Mucosa of gallbladder (tissue), 1 donor: ENCODE data around the gene TRANK1. TPM values are rescaled to one million over a fixed set of nuclear protein-coding genes. Genes with fewer than 3 reads are reported as not detected.
"Not testable (repeated sequence)": the region's sequence is repeated elsewhere in the genome, so short reads cannot be mapped to it uniquely, and the experiment has no call there.

Source experiments
- DNase-seq: peaks from one replicate; pipeline ENCODE4 v3.0.0-alpha.2; 2020; ENCODE audit warnings: low spot score
- total RNA-seq: library from RNA; stranded (reverse); gene quantifications from one replicate; pipeline ENCODE4 v1.2.1, GENCODE V29; 2021
- donor health status: DM: no; HTN: no; CAD: no.

TRANK1 gene
- total RNA-seq = 44.2 TPM

DNA sequence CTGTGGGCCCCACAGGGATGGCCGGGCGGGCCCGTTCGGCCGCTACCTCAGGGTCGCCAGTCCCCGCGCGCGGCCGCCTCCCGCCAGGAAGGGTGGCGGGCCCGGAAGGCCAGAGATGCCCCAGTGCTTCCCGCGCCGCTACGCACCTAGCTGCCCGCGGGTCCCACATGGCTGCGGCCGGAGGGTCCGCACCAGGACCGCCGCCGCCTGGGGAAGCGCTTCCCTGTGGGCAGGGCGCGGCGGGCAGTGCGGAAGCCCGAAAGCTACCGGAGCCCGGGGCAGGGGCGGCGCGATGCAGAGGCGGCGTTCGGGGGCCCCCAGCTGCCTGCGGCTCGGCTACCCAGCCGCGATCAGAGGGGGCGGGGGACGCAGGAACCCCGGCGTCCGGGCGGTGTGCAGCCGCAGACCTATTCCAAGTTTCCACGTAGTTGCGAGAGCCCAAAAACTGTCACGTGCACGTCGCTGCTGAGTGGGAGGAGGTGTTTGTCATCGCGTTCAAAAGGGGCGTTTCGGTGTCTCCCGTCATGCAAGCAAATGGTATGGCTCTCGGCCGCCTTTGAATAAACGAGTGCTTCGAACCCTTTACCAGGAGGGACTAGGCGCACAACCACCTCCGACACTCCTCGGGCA, at the start of gene TRANK1:
Gene TRANK1 (minus strand): TSS at position 414 of the 630 bp plus-strand sequence. CDS start 245 bp downstream, at position 169.
- peak; percentile 68 for DNase-seq

DNA sequence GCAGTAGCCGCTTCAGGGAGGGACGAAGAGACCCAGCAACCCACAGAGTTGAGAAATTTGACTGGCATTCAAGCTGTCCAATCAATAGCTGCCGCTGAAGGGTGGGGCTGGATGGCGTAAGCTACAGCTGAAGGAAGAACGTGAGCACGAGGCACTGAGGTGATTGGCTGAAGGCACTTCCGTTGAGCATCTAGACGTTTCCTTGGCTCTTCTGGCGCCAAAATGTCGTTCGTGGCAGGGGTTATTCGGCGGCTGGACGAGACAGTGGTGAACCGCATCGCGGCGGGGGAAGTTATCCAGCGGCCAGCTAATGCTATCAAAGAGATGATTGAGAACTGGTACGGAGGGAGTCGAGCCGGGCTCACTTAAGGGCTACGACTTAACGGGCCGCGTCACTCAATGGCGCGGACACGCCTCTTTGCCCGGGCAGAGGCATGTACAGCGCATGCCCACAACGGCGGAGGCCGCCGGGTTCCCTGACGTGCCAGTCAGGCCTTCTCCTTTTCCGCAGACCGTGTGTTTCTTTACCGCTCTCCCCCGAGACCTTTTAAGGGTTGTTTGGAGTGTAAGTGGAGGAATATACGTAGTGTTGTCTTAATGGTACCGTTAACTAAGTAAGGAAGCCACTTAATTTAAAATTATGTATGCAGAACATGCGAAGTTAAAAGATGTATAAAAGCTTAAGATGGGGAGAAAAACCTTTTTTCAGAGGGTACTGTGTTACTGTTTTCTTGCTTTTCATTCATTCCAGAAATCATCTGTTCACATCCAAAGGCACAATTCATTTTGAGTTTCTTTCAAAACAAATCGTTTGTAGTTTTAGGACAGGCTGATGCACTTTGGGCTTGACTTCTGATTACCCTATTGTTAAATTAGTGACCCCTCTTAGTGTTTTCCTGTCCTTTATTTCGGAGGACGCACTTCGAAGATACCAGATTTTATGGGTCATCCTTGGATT, 48.8 kb upstream of the TRANK1 start, which contains the start of gene MLH1:
Gene MLH1 (plus strand): TSS at position 193 of the 958 bp plus-strand sequence. CDS start 30 bp downstream, at position 223.
- peak; percentile 100 for DNase-seq

DNA sequence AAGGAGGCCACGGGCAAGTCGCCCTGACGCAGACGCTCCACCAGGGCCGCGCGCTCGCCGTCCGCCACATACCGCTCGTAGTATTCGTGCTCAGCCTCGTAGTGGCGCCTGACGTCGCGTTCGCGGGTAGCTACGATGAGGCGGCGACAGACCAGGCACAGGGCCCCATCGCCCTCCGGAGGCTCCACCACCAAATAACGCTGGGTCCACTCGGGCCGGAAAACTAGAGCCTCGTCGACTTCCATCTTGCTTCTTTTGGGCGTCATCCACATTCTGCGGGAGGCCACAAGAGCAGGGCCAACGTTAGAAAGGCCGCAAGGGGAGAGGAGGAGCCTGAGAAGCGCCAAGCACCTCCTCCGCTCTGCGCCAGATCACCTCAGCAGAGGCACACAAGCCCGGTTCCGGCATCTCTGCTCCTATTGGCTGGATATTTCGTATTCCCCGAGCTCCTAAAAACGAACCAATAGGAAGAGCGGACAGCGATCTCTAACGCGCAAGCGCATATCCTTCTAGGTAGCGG, 48.0 kb upstream of the TRANK1 start, which contains the start of gene EPM2AIP1:
Gene EPM2AIP1 (minus strand): TSS at position 326 of the 520 bp plus-strand sequence. CDS start 54 bp downstream, at position 272.
- DNase-seq = no peak

DNA sequence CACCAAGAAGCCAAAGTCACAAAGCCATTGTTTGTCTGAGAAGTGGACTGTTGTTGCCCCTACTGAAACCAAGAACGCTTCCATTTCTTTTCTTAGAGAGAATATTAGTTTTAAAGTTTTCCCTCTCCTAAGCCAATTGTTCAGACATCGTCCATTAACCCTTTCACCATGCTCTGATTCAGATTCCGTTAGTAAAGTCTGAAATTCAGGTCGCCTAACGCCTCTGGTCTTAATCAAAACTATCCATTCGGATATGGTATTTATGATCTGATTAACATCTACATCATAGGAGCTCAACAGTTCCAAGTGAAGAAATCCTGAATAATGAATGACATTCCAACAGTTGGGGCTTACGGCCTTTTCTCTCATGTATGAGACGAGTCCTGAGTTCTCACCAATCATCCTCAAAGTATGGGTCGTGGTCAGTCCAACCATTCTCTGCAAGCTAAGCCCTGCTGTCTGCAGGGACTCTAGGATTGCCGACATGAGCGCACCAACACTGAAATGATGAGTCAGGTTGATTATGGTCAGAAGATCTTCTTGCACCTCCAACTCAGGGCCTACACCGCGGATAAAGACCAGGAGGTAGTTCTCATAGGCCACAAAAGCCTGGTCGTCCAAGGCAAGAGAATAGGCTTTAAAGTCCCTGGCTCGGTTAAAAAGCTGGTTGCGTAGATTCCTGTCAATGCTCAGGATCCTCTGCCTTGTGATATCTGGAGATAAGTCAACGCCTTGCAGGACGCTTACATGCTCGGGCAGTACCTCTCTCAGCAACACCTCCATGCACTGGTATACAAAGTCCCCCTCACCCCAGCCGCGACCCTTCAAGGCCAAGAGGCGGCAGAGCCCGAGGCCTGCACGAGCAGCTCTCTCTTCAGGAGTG, 47.3 kb upstream of the TRANK1 start:
- no peak for DNase-seq

DNA sequence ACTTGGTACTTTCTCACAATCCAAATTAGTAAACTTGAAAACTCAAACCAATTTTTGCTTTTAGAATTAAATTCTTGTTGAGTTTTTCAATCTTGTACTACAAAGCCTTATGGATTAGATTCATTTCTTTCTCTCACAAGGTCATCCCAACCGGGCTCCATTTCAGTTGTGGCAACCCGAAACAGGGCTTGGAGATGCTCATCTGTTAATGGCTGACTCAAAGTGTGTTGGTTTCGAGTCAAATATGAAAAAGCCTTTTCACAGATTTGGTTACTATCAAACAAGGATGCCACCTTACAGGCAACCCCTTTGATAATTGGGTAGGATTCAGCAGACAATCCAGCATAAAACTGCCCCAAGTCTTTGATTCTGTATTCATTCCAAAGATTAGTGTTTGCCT, 46.3 kb upstream of the TRANK1 start:
- DNase-seq = no peak

DNA sequence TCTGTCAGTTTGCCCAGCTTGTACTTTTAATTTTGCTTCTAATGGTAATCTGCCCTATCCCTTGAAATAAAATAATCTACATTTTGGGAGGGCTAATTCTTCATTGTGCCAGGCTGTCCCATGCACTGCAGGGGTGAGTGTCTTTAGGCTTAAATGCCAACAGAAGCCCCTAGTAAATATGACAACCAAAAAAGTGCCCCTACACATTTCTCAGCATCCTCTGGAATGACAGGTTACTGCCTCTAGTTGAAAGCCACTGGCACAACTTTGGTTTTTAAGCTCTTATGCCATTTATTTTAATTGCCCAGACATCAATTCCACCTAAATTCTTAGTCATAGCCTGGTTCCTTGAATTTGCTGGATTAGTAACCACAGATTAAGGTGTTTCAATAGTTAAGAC, 44.7 kb upstream of the TRANK1 start:
- no peak for DNase-seq

DNA sequence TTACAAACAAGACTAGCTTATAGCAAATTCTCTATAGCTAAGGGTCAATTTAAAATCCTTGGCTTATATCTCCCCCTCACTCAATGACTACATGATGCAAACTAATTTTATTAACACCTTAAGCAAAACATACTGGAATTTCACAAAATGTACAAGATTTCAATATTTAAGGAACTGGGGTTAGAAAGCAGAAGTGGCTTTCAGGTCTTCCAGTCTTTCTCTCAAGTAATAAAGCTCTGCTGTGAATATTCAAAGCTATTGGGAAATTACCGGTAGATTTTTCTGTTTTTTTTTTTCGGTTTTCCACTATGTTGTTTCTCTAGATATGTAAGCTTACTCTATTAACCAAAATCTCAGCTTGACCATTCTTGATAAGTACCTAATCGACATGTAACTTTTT, 44.2 kb upstream of the TRANK1 start:
- no peak for DNase-seq

DNA sequence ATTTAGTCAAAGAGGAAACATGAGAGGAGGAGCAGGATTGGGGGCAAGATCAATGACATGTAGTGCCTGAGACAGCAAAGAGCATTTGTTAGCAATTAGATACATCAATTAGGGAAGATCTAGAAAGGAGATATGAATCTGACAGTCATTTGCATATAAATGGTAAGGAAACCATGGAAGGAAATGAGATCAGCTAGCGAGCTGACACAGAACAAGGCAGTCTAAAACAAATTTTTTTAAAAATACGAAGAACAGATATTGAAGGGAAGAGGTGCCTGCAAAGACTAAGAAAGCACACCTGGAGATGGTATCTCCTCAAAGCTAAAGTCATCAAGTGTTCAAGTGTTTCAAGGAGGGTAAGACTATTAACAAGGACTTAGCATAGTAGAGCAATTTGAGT, 43.5 kb upstream of the TRANK1 start:
- DNase-seq = no peak

DNA sequence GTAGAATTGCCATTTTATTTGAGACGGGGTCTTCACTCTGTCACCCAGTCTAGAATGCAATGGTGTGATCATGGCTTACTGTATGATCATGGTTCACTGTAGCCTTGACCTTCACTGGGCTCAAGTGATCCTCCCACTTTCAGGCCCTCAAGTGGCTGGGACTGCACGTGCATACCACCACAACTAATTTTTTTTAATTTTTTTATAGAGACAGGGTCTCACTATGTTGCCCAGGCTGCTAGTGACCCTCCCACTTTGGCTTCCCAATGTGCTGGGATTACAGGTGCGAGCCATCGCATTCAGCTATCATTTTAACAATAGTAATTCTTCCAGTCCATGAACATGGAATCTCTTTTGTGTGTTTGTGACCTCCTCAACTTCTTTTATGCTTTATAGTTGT, 36.2 kb upstream of the TRANK1 start:
- DNase-seq = no peak

DNA sequence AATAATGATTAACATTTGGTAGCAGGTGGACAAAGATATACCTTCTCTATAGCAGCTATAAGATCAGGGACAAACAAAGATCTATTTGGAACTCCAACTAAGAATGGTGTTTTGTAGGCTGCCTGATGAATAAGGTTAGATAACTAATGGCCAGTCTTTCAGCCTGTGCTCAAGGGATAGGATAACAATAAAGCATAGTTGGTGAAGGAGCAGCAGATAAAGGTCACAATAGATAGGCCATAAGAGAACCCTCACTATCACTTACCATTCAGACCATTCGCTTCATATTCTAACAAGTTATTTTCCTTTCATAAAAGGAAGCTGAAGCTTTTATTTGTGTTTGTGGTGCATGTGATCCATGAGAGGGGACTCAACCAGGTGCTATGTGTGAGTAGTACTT, 28.3 kb upstream of the TRANK1 start:
- no peak for DNase-seq

DNA sequence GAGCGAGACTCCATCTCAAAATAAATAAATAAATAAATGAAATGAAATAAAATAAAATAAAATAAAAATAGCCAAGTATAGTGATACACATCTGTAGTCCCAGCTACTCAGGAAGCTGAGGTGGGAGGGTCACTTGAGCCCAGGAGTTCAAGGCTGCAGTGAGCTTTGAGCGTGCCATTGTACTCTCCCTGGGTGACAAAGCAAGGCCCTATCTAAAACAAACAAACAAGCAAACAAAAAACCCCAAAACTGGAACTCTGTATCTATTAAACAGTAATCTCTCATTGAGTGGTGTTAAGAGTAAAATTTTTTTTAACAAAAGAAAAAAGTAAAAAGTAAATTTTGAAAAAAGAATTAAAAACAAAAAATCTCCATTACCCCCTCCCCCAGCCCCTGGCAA, 27.3 kb upstream of the TRANK1 start:
- DNase-seq = no peak

DNA sequence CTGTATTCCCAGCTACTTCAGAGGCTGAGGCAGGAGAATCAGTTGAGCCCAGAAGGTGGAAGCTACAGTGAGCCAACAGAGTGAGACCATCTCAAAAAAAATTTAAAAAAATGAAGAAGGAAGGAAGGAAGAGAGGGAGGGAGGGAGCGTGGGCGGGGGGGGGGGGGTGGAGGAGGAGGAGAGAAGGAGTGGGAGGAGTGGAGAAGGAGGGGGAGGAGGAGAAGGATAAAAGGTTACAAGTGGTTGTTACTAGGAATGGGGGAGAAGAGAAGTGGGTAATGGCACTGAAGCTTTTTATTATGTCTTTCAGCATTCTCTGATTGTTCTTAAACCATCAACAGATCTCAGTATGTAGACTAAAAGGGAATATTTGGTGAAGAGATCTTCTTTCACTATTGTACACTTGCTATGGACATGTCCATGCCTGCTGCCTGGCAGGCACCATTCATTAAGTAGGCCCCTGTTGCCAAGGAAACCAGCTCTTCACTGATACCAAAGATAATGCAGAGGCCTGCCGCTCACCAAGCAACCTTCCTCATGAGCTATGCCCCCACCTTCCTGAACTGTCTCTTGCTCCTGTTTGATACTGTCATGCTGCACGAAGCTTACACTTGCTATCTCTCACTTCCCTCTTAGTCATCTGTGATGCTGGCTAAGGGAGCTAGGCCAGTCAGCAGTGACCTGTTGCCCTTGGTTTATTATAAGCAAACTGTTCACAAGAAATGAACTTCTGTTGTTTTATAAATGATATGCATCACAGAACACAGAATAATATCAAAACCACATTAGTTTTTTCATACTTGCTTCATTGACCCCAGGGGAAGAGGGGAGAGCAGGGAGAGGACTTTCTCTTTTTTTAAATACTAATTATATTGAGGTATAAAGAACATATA, 24.9 kb upstream of the TRANK1 start:
- DNase-seq = peak; percentile 16

DNA sequence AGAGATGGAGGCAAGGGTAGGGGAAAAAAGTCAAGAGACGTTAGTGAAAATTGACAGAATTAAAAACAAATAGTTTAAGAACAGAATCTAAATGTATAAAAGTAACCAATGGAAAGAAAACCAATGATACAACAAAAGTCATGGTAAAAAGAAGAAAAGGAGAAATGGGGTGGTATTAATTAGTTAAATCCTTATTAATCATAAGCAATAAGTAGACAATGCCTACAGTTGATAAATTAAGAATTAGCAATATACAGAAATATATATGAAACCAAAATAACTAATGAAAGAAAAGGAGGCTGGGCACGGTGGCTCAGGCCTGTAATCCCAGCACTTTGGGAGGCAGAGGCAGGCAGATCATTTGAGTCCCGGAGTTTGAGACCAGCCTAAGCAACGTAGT, 24.2 kb upstream of the TRANK1 start:
- DNase-seq = no peak

DNA sequence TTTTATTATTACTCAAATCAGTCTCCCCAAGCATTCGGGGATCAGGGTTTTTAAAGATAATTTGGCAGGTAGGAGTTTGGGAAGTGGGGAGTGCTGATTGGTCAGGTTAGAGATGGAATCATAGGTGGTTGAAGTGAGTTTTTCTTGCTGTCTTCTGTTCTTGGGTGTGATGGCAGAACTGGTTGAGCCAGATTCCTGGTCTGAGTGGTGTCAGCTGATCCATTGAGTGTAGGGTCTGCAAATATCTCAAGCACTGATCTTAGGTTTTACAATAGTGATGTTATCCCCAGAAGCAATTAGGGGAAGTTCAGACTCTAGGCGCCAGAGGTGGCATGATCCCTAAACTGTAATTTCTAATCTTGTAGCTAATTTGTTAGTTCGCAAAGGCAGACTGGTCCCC, 20.6 kb upstream of the TRANK1 start:
- DNase-seq = peak; percentile 24

DNA sequence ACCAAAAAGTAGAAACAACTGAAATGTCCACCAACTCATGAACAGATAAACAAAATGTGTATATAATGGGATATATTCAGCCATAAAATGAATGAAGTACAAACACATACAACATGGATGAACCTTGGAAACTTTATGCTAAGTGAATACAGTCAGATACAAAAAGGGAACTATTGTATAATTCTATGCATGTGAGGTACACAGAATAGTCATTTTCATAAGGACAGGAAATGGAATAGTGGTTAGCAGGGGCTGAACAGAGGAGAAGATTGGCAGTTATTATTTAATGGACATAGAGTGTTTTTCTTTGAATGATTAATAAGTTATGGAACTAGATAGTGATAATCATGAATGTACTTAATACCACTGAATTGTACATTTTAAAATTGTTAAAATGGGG, 20.0 kb upstream of the TRANK1 start:
- no peak for DNase-seq

DNA sequence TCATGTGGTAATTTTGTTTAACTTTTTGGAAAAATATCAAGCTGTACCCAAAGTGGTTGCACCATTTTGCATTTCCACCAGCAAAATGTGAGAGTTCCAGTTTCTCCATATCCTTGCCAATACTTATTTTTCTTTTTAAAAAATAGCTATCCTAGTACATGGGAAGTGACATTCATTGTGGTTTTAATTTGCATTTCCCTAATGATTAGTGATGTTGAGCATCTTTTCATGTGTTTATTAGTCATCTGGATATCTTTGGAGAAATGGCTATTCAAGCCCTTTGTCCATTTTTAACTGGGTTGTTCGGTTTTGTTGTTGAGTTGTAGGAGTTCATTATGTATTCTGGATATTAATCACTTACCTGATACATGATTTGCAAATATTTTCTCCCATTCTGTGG, 19.5 kb upstream of the TRANK1 start:
- DNase-seq = no peak

DNA sequence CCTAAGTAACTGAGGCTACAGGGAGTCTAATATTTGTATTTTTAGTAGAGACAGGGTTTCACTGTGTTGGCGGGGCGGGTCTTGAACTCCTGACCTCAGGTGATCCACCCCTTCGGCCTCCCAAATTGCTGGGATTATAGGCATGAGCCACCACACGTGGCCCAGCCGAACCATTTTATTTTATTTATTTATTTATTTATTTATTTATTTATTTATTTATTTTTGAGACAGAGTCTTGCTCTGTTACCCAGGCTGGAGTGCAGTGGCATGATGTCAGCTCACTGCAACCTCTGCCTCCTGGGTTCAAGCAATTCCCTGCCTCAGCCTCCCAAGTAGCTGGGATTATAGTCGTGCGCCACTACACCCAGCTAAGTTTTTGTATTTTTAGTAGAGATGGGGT, 18.2 kb upstream of the TRANK1 start:
- not testable (repeated sequence) for DNase-seq

DNA sequence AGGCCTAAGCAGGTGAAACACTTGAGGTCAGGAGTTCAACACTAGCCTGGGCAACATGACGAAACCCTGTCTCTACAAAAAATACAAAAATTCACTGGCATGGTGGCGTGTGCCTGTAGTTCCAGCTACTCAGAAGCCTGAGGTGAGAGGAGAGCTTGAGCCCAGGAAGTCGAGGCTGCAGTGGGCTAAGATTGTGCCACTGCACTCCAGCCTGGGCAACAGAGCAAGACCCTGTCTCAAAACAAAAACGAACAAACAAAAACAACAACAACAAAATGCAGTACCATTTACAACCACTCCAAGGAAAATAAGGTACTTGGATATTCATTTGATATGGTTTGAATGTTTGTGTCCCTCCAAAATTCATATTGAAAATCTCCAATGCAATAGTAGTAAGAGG, 15.6 kb upstream of the TRANK1 start:
- no peak for DNase-seq

DNA sequence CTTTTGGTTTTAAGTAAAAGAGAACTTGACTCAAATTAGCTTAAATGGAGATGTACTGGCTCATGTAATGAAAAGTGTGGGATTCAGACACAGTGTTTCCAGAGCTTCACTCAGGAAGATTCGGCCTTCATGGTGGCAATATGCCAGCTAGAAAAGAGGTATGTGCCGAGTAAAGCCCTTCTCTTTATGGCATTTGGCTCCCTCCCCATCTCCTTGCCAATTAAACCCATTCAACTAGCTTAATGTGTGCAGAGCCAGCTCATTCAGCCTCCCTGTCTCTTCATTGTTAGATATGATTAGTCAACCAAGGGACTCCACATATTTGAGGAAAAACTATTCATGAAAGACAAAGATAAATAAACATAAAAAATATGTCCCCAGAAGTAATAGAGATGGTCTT, 15.0 kb upstream of the TRANK1 start:
- no peak for DNase-seq

DNA sequence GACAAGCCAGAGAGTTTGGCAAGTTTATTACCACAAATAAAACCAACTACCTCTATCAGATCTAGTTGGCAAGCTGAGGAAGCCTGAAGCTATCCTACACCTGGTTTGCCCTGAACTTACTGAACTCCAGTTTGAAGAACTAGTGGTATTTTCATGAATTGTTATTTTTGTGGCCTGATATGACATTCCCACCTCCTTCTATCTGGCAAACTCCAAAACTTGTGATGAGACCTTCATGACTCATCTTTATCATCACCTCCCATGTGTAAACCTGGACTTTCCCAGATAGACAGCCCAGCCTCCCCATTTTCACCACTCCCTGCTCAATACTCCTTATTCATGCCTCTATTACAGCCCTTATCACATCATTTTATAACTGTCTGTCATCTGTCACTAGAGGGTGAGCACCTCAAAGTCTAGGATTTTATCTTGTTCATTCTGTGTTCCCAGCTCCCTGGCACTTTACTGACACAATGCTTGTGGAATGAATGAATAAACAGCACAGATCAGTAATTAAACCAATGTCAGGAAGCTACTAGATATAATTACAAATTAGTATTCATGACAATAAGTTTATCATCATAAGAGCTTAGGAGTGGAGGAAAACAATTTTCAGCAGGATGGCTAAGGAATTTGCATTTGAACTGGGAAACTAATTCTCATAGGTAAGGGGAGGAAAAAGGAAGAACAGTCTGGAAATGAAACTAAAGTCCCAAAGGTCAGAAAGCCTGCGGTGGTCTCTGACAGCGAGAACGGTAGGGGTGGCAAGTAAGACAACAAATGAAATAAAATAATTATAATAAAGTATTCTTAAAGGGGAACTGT, 13.2 kb upstream of the TRANK1 start:
- DNase-seq = no peak
